ENCODE data around the gene KANSL1L.
A peak's percentile ranks its signal among the peaks of the same experiment; 100 is the strongest.
"Not testable (repeated sequence)": the region's sequence is repeated elsewhere in the genome, so short reads cannot be mapped to it uniquely, and the experiment has no call there.

Gene KANSL1L, protein sequence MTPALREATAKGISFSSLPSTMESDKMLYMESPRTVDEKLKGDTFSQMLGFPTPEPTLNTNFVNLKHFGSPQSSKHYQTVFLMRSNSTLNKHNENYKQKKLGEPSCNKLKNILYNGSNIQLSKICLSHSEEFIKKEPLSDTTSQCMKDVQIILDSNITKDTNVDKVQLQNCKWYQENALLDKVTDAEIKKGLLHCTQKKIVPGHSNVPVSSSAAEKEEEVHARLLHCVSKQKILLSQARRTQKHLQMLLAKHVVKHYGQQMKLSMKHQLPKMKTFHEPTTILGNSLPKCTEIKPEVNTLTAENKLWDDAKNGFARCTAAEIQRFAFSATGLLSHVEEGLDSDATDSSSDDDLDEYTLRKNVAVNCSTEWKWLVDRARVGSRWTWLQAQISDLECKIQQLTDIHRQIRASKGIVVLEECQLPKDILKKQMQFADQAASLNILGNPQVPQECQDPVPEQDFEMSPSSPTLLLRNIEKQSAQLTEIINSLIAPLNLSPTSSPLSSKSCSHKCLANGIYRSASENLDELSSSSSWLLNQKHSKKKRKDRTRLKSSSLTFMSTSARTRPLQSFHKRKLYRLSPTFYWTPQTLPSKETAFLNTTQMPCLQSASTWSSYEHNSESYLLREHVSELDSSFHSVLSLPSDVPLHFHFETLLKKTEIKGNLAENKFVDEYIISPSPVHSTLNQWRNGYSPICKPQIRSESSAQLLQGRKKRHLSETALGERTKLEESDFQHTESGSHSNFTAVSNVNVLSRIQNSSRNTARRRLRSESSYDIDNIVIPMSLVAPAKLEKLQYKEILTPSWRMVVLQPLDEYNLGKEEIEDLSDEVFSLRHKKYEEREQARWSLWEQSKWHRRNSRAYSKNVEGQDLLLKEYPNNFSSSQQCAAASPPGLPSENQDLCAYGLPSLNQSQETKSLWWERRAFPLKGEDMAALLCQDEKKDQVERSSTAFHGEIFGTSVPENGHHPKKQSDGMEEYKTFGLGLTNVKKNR

GRCh38 chr2:210171309-210172218, at the start of gene KANSL1L:
TSS of gene KANSL1L (minus strand) at chr2:210171409. CDS start at chr2:210154582, 16,827 bp downstream.
- DNase-seq (ENCODE audit: low spot score): peak; percentile 95

- DNase-seq (ENCODE audit: low spot score): no peak
Measured at GRCh38 chr2:210215120-210215519, 43.9 kb upstream of the KANSL1L start.

DNA sequence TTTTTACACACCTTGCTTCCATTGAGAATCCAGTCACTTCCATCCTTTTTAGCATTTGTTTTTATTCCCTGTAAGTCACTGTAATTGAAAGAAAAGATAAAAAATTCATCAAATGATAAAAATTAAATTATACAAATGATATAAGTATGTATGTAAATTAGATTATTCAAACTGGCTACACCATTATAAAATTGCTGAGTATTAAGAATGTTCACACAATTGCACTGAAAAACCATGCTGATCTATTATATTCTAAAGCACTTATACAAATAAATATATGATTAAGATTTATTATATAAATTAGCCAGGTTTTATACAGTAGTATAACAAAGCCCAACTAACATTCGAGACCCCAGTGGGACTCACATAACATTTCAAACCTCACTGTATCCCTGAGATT, 39.0 kb upstream of the KANSL1L start:
- no peak for DNase-seq (ENCODE audit: low spot score)

GRCh38 chr2:210207929-210208328, 36.7 kb upstream of the KANSL1L start:
- no peak for DNase-seq (ENCODE audit: low spot score)

GRCh38 chr2:210203558-210203957, 32.3 kb upstream of the KANSL1L start:
- no peak for DNase-seq (ENCODE audit: low spot score)

GRCh38 chr2:210203147-210203546, 31.9 kb upstream of the KANSL1L start:
- no peak for DNase-seq (ENCODE audit: low spot score)

DNA sequence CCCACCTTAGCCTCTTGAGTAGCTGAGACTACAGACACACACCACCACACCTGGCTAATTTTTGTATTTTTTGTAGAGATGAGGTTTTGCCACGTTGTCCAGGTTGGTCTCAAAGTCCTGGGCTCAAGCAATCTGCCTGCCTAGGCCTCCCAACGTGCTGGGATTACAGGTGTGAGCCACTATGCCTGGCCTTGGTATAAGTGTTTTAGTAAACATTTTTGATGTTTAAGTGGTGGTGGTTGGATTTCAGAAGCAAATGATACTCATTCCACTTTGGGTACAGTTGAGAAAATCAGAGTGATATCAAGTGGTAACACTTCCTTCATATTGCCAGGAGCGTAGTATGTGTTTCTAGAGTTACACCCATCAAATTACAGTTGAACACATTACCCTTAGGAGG, 28.6 kb upstream of the KANSL1L start:
- no peak for DNase-seq (ENCODE audit: low spot score)

DNA sequence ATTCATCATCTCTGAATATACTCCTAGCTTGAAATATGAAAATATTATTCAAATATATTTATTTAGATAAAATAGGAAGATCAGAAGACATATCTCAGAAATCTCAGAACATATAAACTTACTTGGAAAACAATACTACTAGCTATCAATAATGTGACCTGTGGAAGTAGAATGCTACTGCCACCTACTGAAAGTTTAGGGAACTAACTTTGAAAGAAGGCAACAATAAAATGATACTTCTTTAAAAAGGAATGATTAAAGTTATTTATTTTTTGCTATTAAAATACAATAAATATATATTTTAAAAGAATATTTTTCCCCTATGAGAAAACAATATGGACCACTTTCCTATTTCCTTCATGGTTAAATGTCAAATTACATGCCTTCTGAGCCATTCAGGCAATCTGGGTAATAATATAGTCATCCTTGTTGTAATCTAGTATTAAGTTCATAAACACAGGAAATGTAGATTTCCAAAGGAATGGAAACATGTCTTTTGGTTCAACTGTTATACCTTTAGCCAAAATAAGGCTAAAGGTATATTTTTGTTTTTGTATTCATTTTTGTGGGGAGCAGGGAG, 28.1 kb upstream of the KANSL1L start:
- peak; percentile 35 for DNase-seq (ENCODE audit: low spot score)

GRCh38 chr2:210198326-210198725, 27.1 kb upstream of the KANSL1L start:
- no peak for DNase-seq (ENCODE audit: low spot score)

- DNase-seq (ENCODE audit: low spot score): no peak
Measured at GRCh38 chr2:210197720-210198119, 26.5 kb upstream of the KANSL1L start.

DNA sequence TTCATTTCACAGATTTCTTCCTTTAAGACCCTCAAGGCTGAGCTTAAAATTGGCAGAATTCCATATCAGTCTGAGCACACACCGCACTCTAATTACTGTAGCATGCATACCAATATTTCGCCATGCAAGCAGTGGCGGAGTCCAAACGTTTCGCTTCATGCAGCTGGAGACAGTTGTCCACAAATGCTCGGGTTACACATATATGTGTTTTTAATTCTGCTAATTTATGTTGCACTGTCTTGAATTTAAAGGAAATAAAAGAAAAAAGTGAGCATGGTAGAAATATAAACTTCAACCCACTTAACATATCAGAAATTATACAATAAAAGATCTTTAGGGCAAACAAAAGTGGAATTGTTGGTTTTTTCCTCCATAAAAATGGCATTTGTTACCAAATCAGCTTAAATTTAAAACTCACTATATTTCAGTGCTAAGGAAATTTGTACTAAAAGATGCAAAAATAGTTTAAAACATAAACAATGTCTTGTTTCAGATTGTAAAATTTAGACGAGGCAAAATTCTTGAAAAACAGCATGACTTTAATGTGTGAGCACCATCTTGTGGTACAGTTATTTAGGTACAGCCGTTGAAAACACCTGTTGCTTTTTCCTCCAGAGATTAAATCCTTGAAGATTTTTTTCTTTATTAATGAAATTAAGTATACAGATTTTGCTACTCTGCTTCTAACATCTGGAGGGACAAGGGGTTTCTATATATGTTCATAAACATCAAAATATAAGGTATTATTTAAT, 24.1 kb upstream of the KANSL1L start:
- peak; percentile 47 for DNase-seq (ENCODE audit: low spot score)

- no peak for DNase-seq (ENCODE audit: low spot score)
Measured at GRCh38 chr2:210190345-210190744, 19.1 kb upstream of the KANSL1L start.

DNA sequence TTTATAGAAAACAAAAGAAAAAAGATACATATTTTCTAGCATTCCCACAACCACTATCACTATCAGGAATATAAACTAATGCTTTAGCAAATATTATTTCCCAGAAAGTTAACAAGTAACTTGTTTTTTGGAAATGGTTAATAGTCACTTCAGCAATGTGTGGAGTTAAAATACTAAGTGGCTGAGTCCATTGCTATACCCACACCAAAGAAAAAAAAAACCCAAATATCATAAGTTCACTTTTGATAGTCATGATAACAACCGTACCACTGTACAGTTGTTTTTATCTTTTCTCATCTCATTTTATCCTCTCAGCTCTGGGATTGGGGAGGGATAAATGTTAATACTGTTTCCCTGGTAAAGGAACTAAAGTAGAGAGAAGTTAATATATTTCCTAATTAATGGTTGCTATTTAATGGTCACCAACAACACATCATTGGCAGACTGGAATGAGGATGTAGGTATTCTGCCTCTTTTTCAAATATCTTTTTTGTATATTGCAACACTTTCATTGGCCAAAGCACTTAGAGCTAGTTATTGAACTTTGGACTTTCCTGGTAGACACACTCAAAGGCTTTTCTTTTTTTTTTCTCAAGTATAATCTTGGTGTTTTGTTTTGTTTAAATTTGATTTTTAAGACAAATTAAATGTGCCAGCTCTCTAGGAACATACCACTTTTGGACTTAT, 18.4 kb upstream of the KANSL1L start:
- no peak for DNase-seq (ENCODE audit: low spot score)

GRCh38 chr2:210188755-210189154, 17.5 kb upstream of the KANSL1L start:
- DNase-seq (ENCODE audit: low spot score): no peak

DNA sequence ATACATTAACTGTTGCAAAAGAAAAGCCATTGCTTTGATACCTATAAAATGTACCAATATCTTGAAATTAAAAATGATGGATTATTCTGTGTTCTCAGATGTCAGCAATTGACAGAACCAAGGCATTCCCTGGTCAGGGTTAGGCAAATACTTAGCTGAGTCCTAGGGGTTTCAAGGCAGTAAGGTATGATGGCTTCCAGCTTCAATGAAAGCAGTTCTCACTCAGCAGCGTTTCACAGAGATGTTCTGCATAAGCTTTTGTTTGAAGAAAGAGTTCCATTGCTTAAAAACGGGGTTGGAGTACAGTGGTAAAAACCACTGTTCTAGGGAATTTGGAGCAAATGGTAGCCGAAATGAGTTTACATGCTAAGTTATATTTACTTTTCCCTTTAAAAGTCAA, 17.0 kb upstream of the KANSL1L start:
- DNase-seq (ENCODE audit: low spot score): no peak

GRCh38 chr2:210183936-210184335, 12.7 kb upstream of the KANSL1L start:
- not testable (repeated sequence) for DNase-seq (ENCODE audit: low spot score)

- not testable (repeated sequence) for DNase-seq (ENCODE audit: low spot score)
Measured at GRCh38 chr2:210181606-210182088, 10.4 kb upstream of the KANSL1L start.

DNA sequence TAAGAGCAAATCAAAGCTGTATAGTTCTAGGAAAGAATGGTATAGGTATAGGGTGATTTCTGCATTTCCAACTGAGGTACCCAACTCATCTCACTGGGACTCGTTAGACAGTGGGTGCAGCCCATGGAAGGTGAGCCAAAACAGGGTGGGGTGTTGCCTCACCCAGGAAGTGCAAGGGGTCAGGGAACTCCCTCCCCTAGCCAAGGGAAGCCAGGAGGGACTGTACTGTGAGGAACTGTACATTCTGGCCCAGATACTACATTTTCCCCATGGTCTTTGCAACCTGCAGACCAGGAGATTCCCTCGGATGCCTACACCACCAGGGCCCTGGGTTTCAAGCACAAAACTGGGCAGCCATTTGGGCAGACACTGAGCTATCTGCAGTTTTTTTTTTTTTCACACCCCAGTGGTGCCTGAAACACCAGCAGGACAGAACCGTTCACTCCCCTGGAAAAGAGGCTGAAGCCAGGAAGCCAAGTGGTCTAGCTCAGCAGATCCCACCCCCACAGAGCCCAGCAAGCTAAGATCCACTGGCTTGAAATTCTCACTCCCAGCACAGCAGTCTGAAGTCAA, 9.9 kb upstream of the KANSL1L start:
- DNase-seq (ENCODE audit: low spot score): not testable (repeated sequence)

DNA sequence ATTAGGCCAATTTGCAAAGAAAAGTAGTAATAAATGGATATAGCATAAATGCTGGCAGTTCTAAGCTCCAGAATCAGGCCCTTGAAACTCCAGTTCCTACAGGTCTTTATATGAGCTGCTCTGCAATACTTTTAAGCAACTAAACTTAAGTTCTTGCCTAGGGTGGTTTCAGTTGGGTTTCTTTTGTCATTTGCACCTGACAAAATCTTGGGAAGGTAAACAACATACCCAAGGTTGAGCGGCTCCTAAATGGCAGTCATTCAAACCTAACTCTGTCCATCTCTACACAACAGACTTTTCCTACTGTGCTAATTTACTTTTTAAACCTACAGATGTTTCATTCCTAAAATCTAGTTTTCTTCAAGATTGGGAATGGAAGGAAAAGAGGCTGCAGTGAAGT, 9.3 kb upstream of the KANSL1L start:
- no peak for DNase-seq (ENCODE audit: low spot score)

All from CD4-positive, alpha-beta T cell treated with Interleukin-15 for 4 hours (primary cell).